Thoracic aorta (tissue), 2 donors: ENCODE measurements around the gene FDXR. TPM values are rescaled to one million over a fixed set of nuclear protein-coding genes. Genes with fewer than 3 reads are reported as not detected.

Experiments used
- ATAC-seq: fragments of 150-250 bp; one replicate; pipeline ENCODE4 v1.8.0; 2017; ENCODE audit warnings: low read depth; ENCODE audit not compliant: insufficient number of reproducible peaks, low FRiP score
- DNase-seq: peaks from one replicate; pipeline ENCODE4 v3.0.0-alpha.2; 2020; ENCODE audit warnings: low spot score
- H3K27ac ChIP-seq, 2 donors: fragments of 200-600 bp; sonication (generic); 1 replicate in 1 of 2; 2 replicates in 1 of 2; pipeline ENCODE4 v1.5.1; 2016; ENCODE audit warnings: mild to moderate bottlenecking in 2 of 2, moderate library complexity in 2 of 2
- H3K27me3 ChIP-seq: fragments of 200-600 bp; sonication (generic); replicated peaks from 2 replicates; pipeline ENCODE4 v1.6.0; 2016; ENCODE audit warnings: mild to moderate bottlenecking; ENCODE audit not compliant: insufficient read depth
- H3K36me3 ChIP-seq: fragments of 200-600 bp; sonication (generic); one replicate; pipeline ENCODE4 v1.5.1; 2016
- H3K4me1 ChIP-seq, 2 donors: fragments of 200-600 bp; sonication (generic); 1 replicate in 1 of 2; 2 replicates in 1 of 2; pipeline versions ENCODE4 v1.5.1 to v1.6.0; 2016; ENCODE audit warnings: low read depth in 2 of 2, mild to moderate bottlenecking in 1 of 2; ENCODE audit not compliant: control insufficient read depth in 1 of 2
- H3K4me3 ChIP-seq: fragments of 200-600 bp; sonication (generic); 2 replicates; pipeline ENCODE4 v1.5.1; 2016; ENCODE audit warnings: mild to moderate bottlenecking
- H3K9me3 ChIP-seq: fragments of 200-600 bp; sonication (generic); 2 replicates; pipeline ENCODE4 v1.5.1; 2016
- total RNA-seq, 2 donors: library from RNA; depleted of rRNA; stranded (reverse); fragments of >200 nt; gene quantifications; one replicate each; pipeline versions ENCODE4 v1.1.0 to v1.2.3, GENCODE V29; 2016
- TF ChIP-seq, protein P1 (sequence below): fragments of 200-600 bp; sonication (generic); IDR thresholded peaks from one replicate; pipeline ENCODE4 v1.5.1; 2019; ENCODE audit warnings: antibody characterized with exemption

Gene FDXR
- total RNA-seq, 2 donors from 2014 or later: 4.4 to 9.7 TPM

DNA sequence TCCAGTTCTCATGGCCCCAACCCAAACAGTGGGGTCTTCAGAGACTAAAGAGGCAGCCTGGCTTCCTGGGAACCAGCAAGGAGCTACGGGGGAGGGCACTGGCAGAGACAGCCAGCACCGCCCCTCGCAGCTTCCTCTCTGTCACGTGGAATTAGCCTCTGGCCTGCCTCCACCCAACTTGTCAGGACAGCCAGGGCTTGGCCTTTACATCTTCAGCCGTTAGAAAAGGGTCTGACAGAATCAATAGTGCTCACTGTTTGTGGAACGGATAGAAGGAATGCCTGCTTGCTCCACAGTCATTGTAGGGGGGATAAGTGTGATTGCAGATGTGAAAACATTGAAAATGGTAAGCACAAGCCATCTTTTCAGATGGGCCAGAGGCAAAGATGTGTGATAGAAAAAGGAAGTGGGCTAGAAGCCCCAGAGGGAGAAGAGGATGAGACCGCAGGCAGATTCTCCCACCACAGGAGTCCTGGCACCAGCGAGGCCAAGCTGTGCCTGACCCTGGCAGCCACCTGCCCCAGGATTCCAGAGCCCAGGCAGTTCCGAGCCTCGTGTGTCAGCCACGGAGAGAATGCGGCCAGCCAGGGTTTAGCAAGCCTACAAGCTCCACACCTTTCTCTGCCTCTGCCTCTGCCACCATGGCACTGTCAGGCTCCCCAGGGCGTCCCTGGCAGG, 31.7 kb downstream of the FDXR start:
- TF ChIP-seq, protein P1, sequence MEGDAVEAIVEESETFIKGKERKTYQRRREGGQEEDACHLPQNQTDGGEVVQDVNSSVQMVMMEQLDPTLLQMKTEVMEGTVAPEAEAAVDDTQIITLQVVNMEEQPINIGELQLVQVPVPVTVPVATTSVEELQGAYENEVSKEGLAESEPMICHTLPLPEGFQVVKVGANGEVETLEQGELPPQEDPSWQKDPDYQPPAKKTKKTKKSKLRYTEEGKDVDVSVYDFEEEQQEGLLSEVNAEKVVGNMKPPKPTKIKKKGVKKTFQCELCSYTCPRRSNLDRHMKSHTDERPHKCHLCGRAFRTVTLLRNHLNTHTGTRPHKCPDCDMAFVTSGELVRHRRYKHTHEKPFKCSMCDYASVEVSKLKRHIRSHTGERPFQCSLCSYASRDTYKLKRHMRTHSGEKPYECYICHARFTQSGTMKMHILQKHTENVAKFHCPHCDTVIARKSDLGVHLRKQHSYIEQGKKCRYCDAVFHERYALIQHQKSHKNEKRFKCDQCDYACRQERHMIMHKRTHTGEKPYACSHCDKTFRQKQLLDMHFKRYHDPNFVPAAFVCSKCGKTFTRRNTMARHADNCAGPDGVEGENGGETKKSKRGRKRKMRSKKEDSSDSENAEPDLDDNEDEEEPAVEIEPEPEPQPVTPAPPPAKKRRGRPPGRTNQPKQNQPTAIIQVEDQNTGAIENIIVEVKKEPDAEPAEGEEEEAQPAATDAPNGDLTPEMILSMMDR: no peak
- H3K9me3 ChIP-seq: no peaks in the 10 kb centered on the region
- ATAC-seq (no peak), DNase-seq (no peak)
- H3K4me1 ChIP-seq: peaks cover 0 to 25% of the 10 kb centered on the region in 2 donors
- no peaks in the 10 kb centered on the region for H3K27me3 ChIP-seq
- H3K36me3 ChIP-seq: peaks cover 4% of the 10 kb centered on the region
- no peak overlapping the region for H3K4me3 ChIP-seq
- no peak overlapping the region for H3K27ac ChIP-seq

DNA sequence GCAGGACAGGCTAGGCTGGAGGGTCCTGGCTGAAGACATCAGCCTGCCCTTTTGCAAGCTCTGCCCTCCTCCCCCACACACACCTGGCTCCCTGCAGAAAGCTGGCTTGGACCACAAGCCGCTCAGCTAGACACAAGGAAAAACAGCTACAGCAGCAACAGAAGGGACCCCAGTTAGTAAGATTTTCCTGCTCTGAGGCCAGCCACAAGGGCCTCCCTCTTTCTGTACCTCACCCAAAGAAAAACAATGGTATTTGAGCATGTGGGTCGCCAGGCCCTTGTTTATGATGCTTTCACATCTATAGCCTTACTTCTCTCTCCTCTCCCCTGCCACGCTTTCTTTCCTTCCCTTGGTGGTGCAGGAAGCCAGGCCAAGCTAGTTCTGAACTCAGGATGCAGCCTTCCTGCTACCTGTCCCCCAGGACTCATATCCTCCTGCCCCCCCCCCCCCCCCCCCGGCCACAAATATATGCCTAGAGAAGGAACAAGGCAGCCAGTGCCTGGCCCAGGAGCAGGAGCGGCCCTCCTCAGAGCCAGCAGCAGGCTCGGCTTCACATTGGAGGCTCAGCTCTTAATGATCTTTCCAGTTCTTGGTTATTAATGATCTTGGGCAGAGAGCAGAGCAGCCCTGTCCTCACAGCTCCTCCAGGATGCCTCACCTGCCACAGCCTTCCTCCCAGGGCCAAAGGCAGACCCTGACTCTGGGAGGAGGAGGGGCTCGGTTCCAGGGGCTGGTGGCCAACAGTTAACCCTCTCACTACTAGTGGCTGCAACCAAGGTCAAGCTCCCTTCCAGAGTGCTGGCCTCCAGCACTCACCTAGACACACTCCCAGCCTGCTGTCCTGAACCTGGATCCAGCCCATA, 32.6 kb downstream of the FDXR start:
- Histone ChIP-seq H3K4me1 (peaks cover 0 to 25% of the 10 kb centered on the region in 2 donors), H3K9me3 (no peaks in the 10 kb centered on the region), H3K27ac (no peak overlapping the region), H3K36me3 (peaks cover 4% of the 10 kb centered on the region), H3K4me3 (no peak overlapping the region), H3K27me3 (no peaks in the 10 kb centered on the region)
- ATAC-seq (no peak), DNase-seq (no peak)
- TF ChIP-seq, protein P1: no peak

DNA sequence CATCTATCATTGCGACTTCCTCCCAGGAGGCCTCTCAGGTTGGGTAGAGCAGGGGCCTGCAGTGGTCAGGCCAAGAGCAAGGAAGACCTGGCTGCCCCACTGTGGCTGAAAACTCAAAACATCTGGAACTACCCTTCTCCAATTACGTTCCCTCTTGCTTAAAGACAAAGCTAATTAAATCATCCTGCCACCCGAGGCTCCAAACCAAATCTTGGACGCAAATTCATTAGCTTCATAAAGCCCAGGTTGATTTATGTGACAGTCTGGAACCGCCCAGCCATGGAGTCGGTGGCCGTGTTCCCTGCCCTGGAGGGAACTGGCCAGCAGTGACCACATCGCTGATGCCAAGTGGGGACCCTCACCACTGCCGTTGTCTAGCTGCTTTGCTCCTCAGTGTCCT, 34.5 kb downstream of the FDXR start:
- no peaks in the 10 kb centered on the region for H3K9me3 ChIP-seq
- H3K4me1 ChIP-seq: peaks cover 0 to 25% of the 10 kb centered on the region in 2 donors
- no peak overlapping the region for H3K4me3 ChIP-seq
- H3K36me3 ChIP-seq: peaks cover 4% of the 10 kb centered on the region
- no peak overlapping the region for H3K27ac ChIP-seq
- H3K27me3 ChIP-seq: no peaks in the 10 kb centered on the region
- DNase-seq: no peak
- TF ChIP-seq, protein P1: no peak
- ATAC-seq: no peak

DNA sequence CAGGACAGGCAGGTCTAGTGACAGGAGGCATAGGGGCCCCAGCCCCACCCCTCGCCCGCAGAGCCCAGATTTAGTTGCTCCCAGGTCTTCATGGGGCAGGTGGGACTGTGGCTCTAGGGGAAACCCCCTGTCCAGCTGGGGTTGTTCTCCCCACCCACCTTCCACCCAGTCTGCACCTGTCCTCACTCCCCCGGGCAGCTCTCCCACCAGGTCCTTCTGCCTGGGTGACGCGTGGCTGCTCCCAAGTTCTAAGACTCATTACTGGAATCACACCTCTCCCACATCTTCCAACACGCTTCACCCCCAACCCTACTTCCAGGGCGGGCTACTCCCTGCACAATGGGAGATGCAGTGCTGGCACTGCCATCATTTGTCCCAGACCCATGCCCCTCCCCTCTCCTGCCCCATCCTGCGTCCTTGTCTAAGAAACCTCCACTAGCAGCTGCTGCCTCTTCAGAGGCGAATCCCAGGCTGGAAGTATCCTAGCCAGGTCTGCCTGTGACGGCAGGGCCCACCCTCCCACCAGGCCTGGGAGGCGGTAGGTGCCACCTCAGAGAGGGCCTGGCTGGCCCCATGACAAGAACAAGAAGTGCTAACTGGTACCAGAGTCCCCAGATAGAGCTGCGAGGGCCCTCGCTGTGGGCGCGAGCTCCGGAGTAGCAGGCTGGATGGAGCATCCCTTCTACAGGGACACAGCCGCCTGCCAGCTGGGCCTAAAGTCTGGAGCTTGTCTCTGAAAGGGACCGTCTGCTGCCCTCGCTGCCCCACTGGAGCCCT, 35.9 kb downstream of the FDXR start:
- Histone ChIP-seq H3K27ac (no peak overlapping the region), H3K36me3 (peaks cover 4% of the 10 kb centered on the region), H3K9me3 (no peaks in the 10 kb centered on the region), H3K4me1 (peaks cover 0 to 15% of the 10 kb centered on the region in 2 donors), H3K27me3 (no peaks in the 10 kb centered on the region), H3K4me3 (no peak overlapping the region)
- TF ChIP-seq, protein P1: no peak
- ATAC-seq: no peak
- no peak for DNase-seq

DNA sequence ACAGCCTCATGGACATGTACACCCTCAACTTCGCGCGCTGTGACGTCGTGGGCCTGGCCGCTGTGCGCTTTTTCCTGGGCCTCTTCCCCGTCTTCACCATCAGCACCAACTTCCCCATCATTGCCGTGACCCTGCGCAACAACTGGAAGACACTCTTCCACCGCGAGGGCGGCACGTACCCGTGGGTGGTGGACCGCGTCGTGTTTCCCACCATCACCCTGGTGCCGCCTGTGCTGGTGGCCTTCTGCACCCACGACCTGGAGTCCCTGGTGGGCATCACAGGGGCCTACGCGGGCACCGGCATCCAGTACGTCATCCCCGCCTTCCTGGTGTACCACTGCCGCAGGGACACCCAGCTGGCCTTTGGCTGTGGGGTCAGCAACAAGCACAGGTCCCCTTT, 36.6 kb downstream of the FDXR start:
- H3K4me3 ChIP-seq: no peak overlapping the region
- no peak for DNase-seq
- no peaks in the 10 kb centered on the region for H3K27me3 ChIP-seq
- H3K27ac ChIP-seq: no peak overlapping the region
- TF ChIP-seq, protein P1: no peak
- H3K36me3 ChIP-seq: peaks cover 4% of the 10 kb centered on the region
- peaks cover 0 to 8% of the 10 kb centered on the region in 2 donors for H3K4me1 ChIP-seq
- H3K9me3 ChIP-seq: no peaks in the 10 kb centered on the region
- ATAC-seq: no peak
